ENCODE results near the gene RHOF. TPM values are rescaled to one million over a fixed set of nuclear protein-coding genes. Genes with fewer than 3 reads are reported as not detected.
"Not testable (repeated sequence)": the region's sequence is repeated elsewhere in the genome, so short reads cannot be mapped to it uniquely, and the experiment has no call there.

The RHOF gene
- total RNA-seq, 1 experiment from 2014 or later, result 36.7 TPM

DNA sequence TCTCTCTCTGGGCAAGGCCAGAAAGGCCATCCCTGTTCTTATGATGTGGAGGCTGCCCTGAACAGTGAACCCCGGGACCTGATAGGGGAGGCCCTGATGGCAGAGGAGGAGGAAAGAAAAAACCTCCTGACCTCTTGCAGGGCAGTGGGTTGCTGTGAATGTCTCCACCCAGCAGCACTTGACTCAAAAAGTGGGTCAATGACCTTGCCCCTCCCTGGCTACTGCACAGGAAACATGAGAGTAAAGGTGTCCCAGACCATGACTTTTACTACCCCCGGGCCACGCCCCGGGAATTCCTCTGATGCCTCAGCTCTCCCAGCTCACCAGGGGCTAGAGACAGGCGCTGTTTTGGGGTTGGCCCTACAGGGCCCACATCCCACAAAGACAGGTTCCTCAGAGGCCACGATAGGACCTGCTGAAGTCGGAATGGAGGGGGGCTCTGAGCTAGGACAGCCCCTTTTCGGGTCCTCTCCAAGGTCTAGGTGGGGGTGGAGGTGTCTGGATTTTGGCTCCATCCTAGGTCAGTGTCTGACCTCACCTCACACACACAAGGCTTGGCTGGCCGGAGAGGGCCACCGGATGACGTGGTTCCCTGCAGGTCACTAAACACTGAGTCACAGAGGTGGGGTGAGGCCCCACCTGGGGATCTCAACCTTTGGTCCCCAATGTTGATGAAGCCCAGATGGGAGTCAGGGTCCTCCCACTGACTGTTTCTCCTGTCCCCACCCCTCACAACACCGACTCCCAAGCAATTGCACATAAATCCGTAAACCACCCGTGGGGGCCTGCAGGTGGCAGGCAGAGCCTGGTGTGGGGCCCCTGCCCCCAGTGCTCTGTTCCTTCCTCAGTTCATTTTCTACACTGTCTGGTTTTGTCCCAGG lies 1.6 kb downstream of the RHOF start:
- no peaks in the 10 kb centered on the region for H3K9me3 Mint-ChIP-seq (ENCODE audit: unreplicated experiment)
- Histone ChIP-seq H3K4me3 (ENCODE audit: low read depth, low read length) (peak overlapping the region; percentile 82), H3K36me3 (ENCODE audit: control insufficient read depth, insufficient read depth, low read length) (no peaks in the 10 kb centered on the region; the same call in 1 of the 2 replicates), H3K9me3 (no peaks in the 10 kb centered on the region), H3K4me1 (peaks cover 40% of the 10 kb centered on the region), H3K27me3 (replicated peaks; ENCODE audit: control insufficient read depth, insufficient read depth, low read length) (no peaks in the 10 kb centered on the region)
- TF ChIP-seq, protein P1, sequence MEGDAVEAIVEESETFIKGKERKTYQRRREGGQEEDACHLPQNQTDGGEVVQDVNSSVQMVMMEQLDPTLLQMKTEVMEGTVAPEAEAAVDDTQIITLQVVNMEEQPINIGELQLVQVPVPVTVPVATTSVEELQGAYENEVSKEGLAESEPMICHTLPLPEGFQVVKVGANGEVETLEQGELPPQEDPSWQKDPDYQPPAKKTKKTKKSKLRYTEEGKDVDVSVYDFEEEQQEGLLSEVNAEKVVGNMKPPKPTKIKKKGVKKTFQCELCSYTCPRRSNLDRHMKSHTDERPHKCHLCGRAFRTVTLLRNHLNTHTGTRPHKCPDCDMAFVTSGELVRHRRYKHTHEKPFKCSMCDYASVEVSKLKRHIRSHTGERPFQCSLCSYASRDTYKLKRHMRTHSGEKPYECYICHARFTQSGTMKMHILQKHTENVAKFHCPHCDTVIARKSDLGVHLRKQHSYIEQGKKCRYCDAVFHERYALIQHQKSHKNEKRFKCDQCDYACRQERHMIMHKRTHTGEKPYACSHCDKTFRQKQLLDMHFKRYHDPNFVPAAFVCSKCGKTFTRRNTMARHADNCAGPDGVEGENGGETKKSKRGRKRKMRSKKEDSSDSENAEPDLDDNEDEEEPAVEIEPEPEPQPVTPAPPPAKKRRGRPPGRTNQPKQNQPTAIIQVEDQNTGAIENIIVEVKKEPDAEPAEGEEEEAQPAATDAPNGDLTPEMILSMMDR (IDR thresholded peaks at IDR 0.05; ENCODE audit: insufficient read depth in 1 of 2, low read depth in 1 of 2, low read length in 1 of 2, severe bottlenecking in 1 of 2, unreplicated experiment in 1 of 2), result peak in 1 of 2 experiments; percentile 39
- intact Hi-C loops (cut with micrococcal nuclease; ENCODE audit: unreplicated experiment), result loop anchor here (5.0 kb wide), 1 partner anchor 210 kb away; the partner anchor contains the start of gene KDM2B
- peak overlapping the region; percentile 89 for H3K27ac Mint-ChIP-seq (ENCODE audit: unreplicated experiment)
- no peaks in the 10 kb centered on the region for H3K27me3 Mint-ChIP-seq (ENCODE audit: insufficient read depth, unreplicated experiment)
- peak; percentile 79 to 87 for DNase-seq
- POLR2A ChIA-PET, result interaction anchor here (0.9 kb wide), 1 partner anchor 19 kb away, joined by 8 read pairs; no protein-coding TSS in a partner anchor
- peaks cover 18% of the 10 kb centered on the region for H3K4me1 Mint-ChIP-seq (ENCODE audit: low read depth, unreplicated experiment)
- TSS peak; percentile 17 for BruUV-seq (replicated peaks)
- CTCF ChIA-PET, result interaction anchor here (0.6 to 6.6 kb wide), 5 partner anchors 11 to 396 kb away, joined by 3 to 145 read pairs (median 46); partner anchors contain the start of gene SETD1B
- H3K4me3 Mint-ChIP-seq (ENCODE audit: unreplicated experiment), result peak overlapping the region; percentile 74
- peaks cover 58% of the 10 kb centered on the region for H3K36me3 Mint-ChIP-seq (ENCODE audit: insufficient read depth, unreplicated experiment)

DNA sequence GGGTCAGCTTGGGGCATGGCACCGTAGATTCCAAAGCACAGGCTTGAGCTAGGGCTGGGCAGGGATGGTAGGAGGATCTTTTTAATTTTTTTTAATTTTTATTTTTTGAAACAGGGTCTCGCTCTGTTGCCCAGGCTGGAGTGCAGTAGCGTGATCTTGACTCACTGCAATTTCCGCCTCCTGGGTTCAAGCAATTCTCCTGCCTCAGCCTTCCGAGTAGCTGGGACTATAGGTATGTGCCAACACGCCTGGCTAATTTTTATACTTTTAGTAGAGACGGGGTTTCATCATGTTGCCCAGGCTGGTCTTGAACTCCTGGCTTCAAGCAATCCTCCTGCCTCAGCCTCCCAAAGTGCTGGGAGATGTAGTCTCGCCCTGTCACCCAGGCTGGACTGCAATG lies 2.7 kb downstream of the RHOF start:
- H3K36me3 ChIP-seq (ENCODE audit: control insufficient read depth, insufficient read depth, low read length); H3K4me3 ChIP-seq (ENCODE audit: low read depth, low read length); DNase-seq; H3K27me3 ChIP-seq (replicated peaks; ENCODE audit: control insufficient read depth, insufficient read depth, low read length); H3K9me3 Mint-ChIP-seq (ENCODE audit: unreplicated experiment); BruUV-seq (replicated peaks); H3K4me3 Mint-ChIP-seq (ENCODE audit: unreplicated experiment); H3K27me3 Mint-ChIP-seq (ENCODE audit: insufficient read depth, unreplicated experiment); CTCF ChIA-PET; H3K9me3 ChIP-seq: not testable (repeated sequence)
- Mint-ChIP-seq H3K27ac (ENCODE audit: unreplicated experiment) (peak overlapping the region; percentile 53), H3K4me1 (ENCODE audit: low read depth, unreplicated experiment) (peaks cover 18% of the 10 kb centered on the region), H3K36me3 (ENCODE audit: insufficient read depth, unreplicated experiment) (peaks cover 60% of the 10 kb centered on the region)
- POLR2A ChIA-PET, result interaction anchor here (0.9 kb wide), 1 partner anchor 20 kb away, joined by 8 read pairs; no protein-coding TSS in a partner anchor
- intact Hi-C loops (cut with micrococcal nuclease; ENCODE audit: unreplicated experiment), result loop anchor here (5.0 kb wide), 1 partner anchor 208 kb away; the partner anchor contains the start of gene KDM2B
- H3K4me1 ChIP-seq, result peaks cover 40% of the 10 kb centered on the region

DNA sequence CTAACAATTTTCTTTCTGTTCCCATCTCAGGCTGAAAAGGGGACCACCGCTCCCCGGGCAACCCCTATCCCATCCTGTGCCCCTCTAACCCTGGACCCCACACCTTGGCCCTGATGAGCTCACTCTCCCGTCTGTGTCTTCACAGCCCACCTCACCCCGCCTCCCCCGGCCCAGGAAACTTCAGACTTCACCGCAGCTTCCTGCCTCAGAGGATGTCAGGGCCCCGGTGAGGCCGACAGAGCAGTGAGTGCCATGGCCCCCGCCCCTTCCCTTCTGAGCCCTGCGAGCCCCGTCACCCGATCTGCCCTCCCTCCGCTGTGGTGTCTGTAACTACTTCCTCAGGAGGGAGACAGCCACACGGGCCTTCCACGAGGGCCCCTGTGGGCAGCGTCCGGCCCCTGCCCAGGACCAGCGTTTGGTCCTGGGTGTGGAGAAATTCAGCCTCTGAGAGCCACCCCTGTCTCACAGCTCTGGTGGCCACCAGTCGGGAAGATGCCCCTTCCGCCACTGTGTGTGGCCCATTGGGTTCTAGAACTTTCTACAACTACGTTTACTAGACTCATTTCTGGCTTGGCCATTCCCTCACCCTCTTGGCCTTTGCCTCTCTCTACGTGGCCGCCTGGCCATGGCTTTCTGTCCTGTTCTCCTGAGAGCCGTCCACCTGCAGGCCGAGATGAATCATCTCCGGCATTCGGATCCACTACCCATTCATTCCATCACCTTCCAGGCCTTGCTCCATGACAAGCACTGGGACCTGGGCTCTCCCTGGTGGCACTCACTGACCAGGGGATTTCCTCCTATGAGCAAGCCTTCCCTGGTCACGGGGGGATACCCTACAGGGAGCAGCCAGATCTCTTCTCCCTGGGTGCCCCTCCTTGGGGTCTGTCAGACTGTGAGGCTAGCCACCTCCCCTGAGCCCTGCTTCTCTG lies 3.4 kb downstream of the RHOF start:
- BruUV-seq (replicated peaks), result no TSS peak
- Mint-ChIP-seq H3K4me3 (ENCODE audit: unreplicated experiment) (peak overlapping the region; percentile 2), H3K9me3 (ENCODE audit: unreplicated experiment) (no peaks in the 10 kb centered on the region), H3K27me3 (ENCODE audit: insufficient read depth, unreplicated experiment) (no peaks in the 10 kb centered on the region), H3K27ac (ENCODE audit: unreplicated experiment) (peak overlapping the region; percentile 53), H3K36me3 (ENCODE audit: insufficient read depth, unreplicated experiment) (peaks cover 53% of the 10 kb centered on the region), H3K4me1 (ENCODE audit: low read depth, unreplicated experiment) (peaks cover 13% of the 10 kb centered on the region)
- TF ChIP-seq, protein P1 (IDR thresholded peaks at IDR 0.05; ENCODE audit: insufficient read depth in 1 of 2, low read depth in 1 of 2, low read length in 1 of 2, severe bottlenecking in 1 of 2, unreplicated experiment in 1 of 2), result no peak
- no peak for DNase-seq
- Histone ChIP-seq H3K4me3 (ENCODE audit: low read depth, low read length) (no peak overlapping the region), H3K27me3 (replicated peaks; ENCODE audit: control insufficient read depth, insufficient read depth, low read length) (no peaks in the 10 kb centered on the region), H3K4me1 (peaks cover 36% of the 10 kb centered on the region), H3K9me3 (no peaks in the 10 kb centered on the region), H3K36me3 (ENCODE audit: control insufficient read depth, insufficient read depth, low read length) (no peaks in the 10 kb centered on the region; the same call in 1 of the 2 replicates)
- ChIA-PET POLR2A (no interaction called here), CTCF (interaction anchor here (0.9 kb wide), 1 partner anchor 15 kb away, joined by 5 read pairs; no protein-coding TSS in a partner anchor)
- intact Hi-C loops (cut with micrococcal nuclease; ENCODE audit: unreplicated experiment), result loop anchor here (5.0 kb wide), 1 partner anchor 208 kb away; the partner anchor contains the start of gene KDM2B

All from Caco-2 (cell line).